Mesenchymal stem cell (in vitro differentiated cells and primary cell): ENCODE measurements around the gene SYDE2.
"Not testable (repeated sequence)": the region's sequence is repeated elsewhere in the genome, so short reads cannot be mapped to it uniquely, and the experiment has no call there.

Source experiments
- DNase-seq: peaks from one replicate; pipeline ENCODE4 v3.0.0-alpha.2; 2013
- H2AFZ ChIP-seq: one replicate; pipeline ENCODE4 v1.6.1; 2013; ENCODE audit warnings: low read depth, mild to moderate bottlenecking, control low read depth, inconsistent platforms, low read length, moderate library complexity
- H2AK5ac ChIP-seq: 2 replicates; pipeline ENCODE4 v1.6.1; 2013; ENCODE audit warnings: low read length, moderate library complexity, mild to moderate bottlenecking, inconsistent platforms; ENCODE audit not compliant: severe bottlenecking
- H2BK120ac ChIP-seq: one replicate; pipeline ENCODE4 v1.6.1; 2013; ENCODE audit warnings: low read depth, mild to moderate bottlenecking, inconsistent platforms, low read length, moderate library complexity
- H2BK12ac ChIP-seq, 2 experiments: one replicate each; pipeline ENCODE4 v1.6.1; 2013; ENCODE audit warnings: inconsistent platforms in 2 of 2, low read length in 2 of 2, mild to moderate bottlenecking in 2 of 2, moderate library complexity in 2 of 2, control low read depth in 1 of 2
- H2BK15ac ChIP-seq: one replicate; pipeline ENCODE4 v1.6.1; 2013; ENCODE audit warnings: mild to moderate bottlenecking, low read depth, inconsistent platforms; ENCODE audit not compliant: poor library complexity, severe bottlenecking
- H2BK5ac ChIP-seq: 2 replicates; pipeline ENCODE4 v1.6.1; 2013; ENCODE audit warnings: low read depth, mild to moderate bottlenecking, low read length, control low read depth, inconsistent platforms; ENCODE audit not compliant: poor library complexity, severe bottlenecking
- H3K14ac ChIP-seq, 2 experiments: one replicate each; pipeline ENCODE4 v1.6.1; 2013; ENCODE audit warnings: inconsistent platforms in 2 of 2, low read length in 2 of 2, control low read depth in 1 of 2, mild to moderate bottlenecking in 1 of 2, moderate library complexity in 1 of 2
- H3K18ac ChIP-seq, 2 experiments: one replicate each; pipeline ENCODE4 v1.6.1; 2013; ENCODE audit warnings: inconsistent platforms in 2 of 2, low read length in 2 of 2, control low read depth in 1 of 2, low read depth in 1 of 2, mild to moderate bottlenecking in 1 of 2
- H3K23ac ChIP-seq, 2 experiments: one replicate each; pipeline ENCODE4 v1.6.1; 2013; ENCODE audit warnings: inconsistent platforms in 2 of 2, low read length in 2 of 2, mild to moderate bottlenecking in 2 of 2, moderate library complexity in 2 of 2, control low read depth in 1 of 2
- H3K27ac ChIP-seq: 2 replicates; pipeline ENCODE4 v1.5.1; 2013; ENCODE audit warnings: mild to moderate bottlenecking, moderate library complexity, low read length, control low read depth, inconsistent platforms; ENCODE audit not compliant: poor library complexity, severe bottlenecking
- H3K27me3 ChIP-seq, 2 experiments: 2 replicates each; pipeline versions ENCODE4 v1.6.1 to v1.7.0; 2013; ENCODE audit warnings: low read length in 2 of 2, mild to moderate bottlenecking in 2 of 2, moderate library complexity in 2 of 2, control low read depth in 1 of 2, inconsistent platforms in 1 of 2; ENCODE audit not compliant: control insufficient read depth in 1 of 2, insufficient read depth in 1 of 2
- H3K36me3 ChIP-seq, 2 experiments: 2 replicates each; pipeline versions ENCODE4 v1.6.1 to v1.7.0; 2013; ENCODE audit warnings: low read length in 2 of 2, control low read depth in 1 of 2, inconsistent platforms in 1 of 2, low read depth in 1 of 2, mild to moderate bottlenecking in 1 of 2; ENCODE audit not compliant: insufficient read depth in 2 of 2, control insufficient read depth in 1 of 2
- H3K4ac ChIP-seq, 2 experiments: one replicate each; pipeline ENCODE4 v1.6.1; 2013; ENCODE audit warnings: inconsistent platforms in 2 of 2, low read length in 2 of 2, mild to moderate bottlenecking in 2 of 2, moderate library complexity in 2 of 2, control low read depth in 1 of 2, low read depth in 1 of 2
- H3K4me1 ChIP-seq: 2 replicates; pipeline ENCODE4 v1.6.1; 2013; ENCODE audit warnings: low read depth, low read length, control low read depth; ENCODE audit not compliant: control insufficient read depth, insufficient read depth
- H3K4me2 ChIP-seq: 2 replicates; pipeline ENCODE4 v1.6.1; 2013; ENCODE audit warnings: low read length, mild to moderate bottlenecking, inconsistent platforms; ENCODE audit not compliant: poor library complexity, severe bottlenecking
- H3K4me3 ChIP-seq, 2 experiments: 2 replicates each; pipeline versions ENCODE4 v1.5.1 to v1.7.0; 2013; ENCODE audit warnings: low read length in 2 of 2, mild to moderate bottlenecking in 2 of 2, control low read depth in 1 of 2, low read depth in 1 of 2; ENCODE audit not compliant: insufficient read depth in 1 of 2
- H3K79me1 ChIP-seq: replicated peaks from 2 replicates; pipeline ENCODE4 v1.6.1; 2013; ENCODE audit warnings: mild to moderate bottlenecking, control low read depth, low read length, inconsistent platforms; ENCODE audit not compliant: poor library complexity, severe bottlenecking
- H3K9ac ChIP-seq: 2 replicates; pipeline ENCODE4 v1.7.0; 2013; ENCODE audit warnings: mild to moderate bottlenecking, low read length, moderate library complexity
- H3K9me3 ChIP-seq: 2 replicates; pipeline ENCODE4 v1.7.0; 2013; ENCODE audit warnings: mild to moderate bottlenecking, low read length; ENCODE audit not compliant: control insufficient read depth
- H4K8ac ChIP-seq: one replicate; pipeline ENCODE4 v1.6.1; 2013; ENCODE audit warnings: inconsistent platforms, mild to moderate bottlenecking, low read length, moderate library complexity
- H4K91ac ChIP-seq: one replicate; pipeline ENCODE4 v1.6.1; 2013; ENCODE audit warnings: mild to moderate bottlenecking, low read length, inconsistent platforms
- WGBS: methylation state at CpG from one replicate; pipeline ENCODE4 v1.1.7; 2013; ENCODE audit warnings: mixed read lengths; 5-methylcytosine and 5-hydroxymethylcytosine counted together

SYDE2 gene

GRCh38 chr1:85198864-85199263 lies 2.0 kb downstream of the SYDE2 start:
- no peak overlapping the region for H4K8ac ChIP-seq
- no peak overlapping the region for H2BK120ac ChIP-seq
- H3K4ac ChIP-seq: no peak overlapping the region
- H3K9me3 ChIP-seq: no peaks in the 10 kb centered on the region
- no peaks in the 10 kb centered on the region for H3K27me3 ChIP-seq
- no peak overlapping the region for H4K91ac ChIP-seq
- H3K79me1 ChIP-seq: no peaks in the 10 kb centered on the region
- no peak overlapping the region for H2AK5ac ChIP-seq
- H3K4me1 ChIP-seq: peaks cover 11% of the 10 kb centered on the region
- DNase-seq: no peak
- H3K9ac ChIP-seq: no peak overlapping the region
- 67% methylated on average over 1 of the region's 2 CpGs for WGBS
- no peak overlapping the region for H2BK15ac ChIP-seq
- no peak overlapping the region for H3K23ac ChIP-seq
- H3K4me2 ChIP-seq: no peak overlapping the region
- no peak overlapping the region for H3K4me3 ChIP-seq
- H2BK12ac ChIP-seq: no peak overlapping the region
- no peak overlapping the region for H2AFZ ChIP-seq
- H2BK5ac ChIP-seq: no peak overlapping the region
- H3K14ac ChIP-seq: no peak overlapping the region
- H3K27ac ChIP-seq: no peak overlapping the region
- H3K18ac ChIP-seq: no peak overlapping the region
- H3K36me3 ChIP-seq: no peaks in the 10 kb centered on the region

GRCh38 chr1:85196358-85196757 lies 4.5 kb downstream of the SYDE2 start:
- Histone ChIP-seq H3K14ac (no peak overlapping the region), H3K4me2 (no peak overlapping the region), H4K91ac (no peak overlapping the region), H3K4me3 (no peak overlapping the region), H3K9me3 (no peaks in the 10 kb centered on the region), H3K27me3 (no peaks in the 10 kb centered on the region), H2BK12ac (no peak overlapping the region), H3K27ac (no peak overlapping the region), H3K9ac (no peak overlapping the region), H3K4ac (no peak overlapping the region), H2AK5ac (no peak overlapping the region), H2BK120ac (no peak overlapping the region), H2BK5ac (no peak overlapping the region), H4K8ac (no peak overlapping the region), H2AFZ (no peak overlapping the region), H3K18ac (no peak overlapping the region), H3K79me1 (no peaks in the 10 kb centered on the region), H3K4me1 (peaks cover 8% of the 10 kb centered on the region), H3K23ac (no peak overlapping the region), H3K36me3 (no peaks in the 10 kb centered on the region), H2BK15ac (no peak overlapping the region)
- no peak for DNase-seq

GRCh38 chr1:85195703-85196102 lies 5.1 kb downstream of the SYDE2 start:
- no peaks in the 10 kb centered on the region for H3K79me1 ChIP-seq
- no peak overlapping the region for H3K18ac ChIP-seq
- H3K27ac ChIP-seq: no peak overlapping the region
- H2BK5ac ChIP-seq: no peak overlapping the region
- H3K23ac ChIP-seq: no peak overlapping the region
- peaks cover 6% of the 10 kb centered on the region for H3K4me1 ChIP-seq
- no peak overlapping the region for H3K9ac ChIP-seq
- H2BK12ac ChIP-seq: no peak overlapping the region
- H4K8ac ChIP-seq: no peak overlapping the region
- WGBS: 45% methylated on average over 1 of the region's 2 CpGs
- H2BK120ac ChIP-seq: no peak overlapping the region
- no peaks in the 10 kb centered on the region for H3K36me3 ChIP-seq
- no peak overlapping the region for H2AFZ ChIP-seq
- no peak for DNase-seq
- H2AK5ac ChIP-seq: no peak overlapping the region
- H3K14ac ChIP-seq: no peak overlapping the region
- no peaks in the 10 kb centered on the region for H3K9me3 ChIP-seq
- no peak overlapping the region for H3K4me3 ChIP-seq
- no peaks in the 10 kb centered on the region for H3K27me3 ChIP-seq
- no peak overlapping the region for H3K4ac ChIP-seq
- no peak overlapping the region for H3K4me2 ChIP-seq
- no peak overlapping the region for H2BK15ac ChIP-seq
- no peak overlapping the region for H4K91ac ChIP-seq

GRCh38 chr1:85192129-85192528 lies 8.7 kb downstream of the SYDE2 start:
- not testable (repeated sequence) for H3K14ac ChIP-seq, H3K27ac ChIP-seq, H2BK5ac ChIP-seq, DNase-seq, H3K27me3 ChIP-seq, H3K18ac ChIP-seq, H3K36me3 ChIP-seq, H2BK15ac ChIP-seq, H2BK120ac ChIP-seq, H3K4me2 ChIP-seq, H2AK5ac ChIP-seq, H4K91ac ChIP-seq, H2AFZ ChIP-seq, H3K23ac ChIP-seq, H3K9ac ChIP-seq, H3K4me1 ChIP-seq, H3K4ac ChIP-seq, H4K8ac ChIP-seq, H3K9me3 ChIP-seq, H3K79me1 ChIP-seq, H3K4me3 ChIP-seq, H2BK12ac ChIP-seq
